ENCODE data around the gene DDI2.

Gene DDI2

GRCh38 chr1:15623435-15623834, 6.2 kb downstream of the DDI2 start:
- Histone ChIP-seq H4K20me1 (ENCODE audit: low read depth, low read length) (peaks cover 26% of the 10 kb centered on the region; the same call in 1 of the 2 replicates), H3K4me2 (ENCODE audit: low read depth, low read length, poor library complexity, severe bottlenecking) (no peak overlapping the region)

GRCh38 chr1:15624133-15624714, 7.0 kb downstream of the DDI2 start:
- H2AFZ ChIP-seq (ENCODE audit: low read depth, low read length, severe bottlenecking), result no peak overlapping the region
- peaks cover 92% of the 10 kb centered on the region for H3K79me2 ChIP-seq (ENCODE audit: insufficient read depth, low read length)
- TF ChIP-seq EZH2phosphoT487 (conservative IDR thresholded peaks at IDR 0.05; ENCODE audit: low read length) (no peak), CTCF (IDR thresholded peaks at IDR 0.05; ENCODE audit: insufficient read depth, low read length, poor library complexity, severe bottlenecking) (no peak)
- H3K9me3 ChIP-seq (ENCODE audit: insufficient read depth, low read length), result no peaks in the 10 kb centered on the region
- no peak overlapping the region for H3K4me3 ChIP-seq (ENCODE audit: insufficient read depth, low read length, poor library complexity, severe bottlenecking)
- H3K4me2 ChIP-seq (ENCODE audit: low read depth, low read length, poor library complexity, severe bottlenecking), result no peak overlapping the region
- H4K20me1 ChIP-seq (ENCODE audit: low read depth, low read length), result peaks cover 26% of the 10 kb centered on the region; the same call in 1 of the 2 replicates
- no peaks in the 10 kb centered on the region for H3K9me2 ChIP-seq (replicated peaks; ENCODE audit: insufficient read depth, low read length)
- no peak overlapping the region for H3K9ac ChIP-seq (ENCODE audit: low read length)
- no peak overlapping the region for H3K27ac ChIP-seq (ENCODE audit: low read depth, low read length)
- peaks cover 14% of the 10 kb centered on the region; the same call in 1 of the 2 replicates for H3K36me3 ChIP-seq (ENCODE audit: low read length)
- no peaks in the 10 kb centered on the region for H3K27me3 ChIP-seq (ENCODE audit: low read length)
- peaks cover 7% of the 10 kb centered on the region; the same call in 1 of the 2 replicates for H3F3A ChIP-seq (ENCODE audit: insufficient read depth)

More at GRCh38 chr1:15623435-15623834, 6.2 kb downstream of the DDI2 start:
- H3K4me3 ChIP-seq (ENCODE audit: insufficient read depth, low read length, poor library complexity, severe bottlenecking), result no peak overlapping the region
- H2AFZ ChIP-seq (ENCODE audit: low read depth, low read length, severe bottlenecking), result no peak overlapping the region
- no peaks in the 10 kb centered on the region for H3K9me2 ChIP-seq (replicated peaks; ENCODE audit: insufficient read depth, low read length)
- no peak for TF ChIP-seq EZH2phosphoT487 (conservative IDR thresholded peaks at IDR 0.05; ENCODE audit: low read length)
- TF ChIP-seq CTCF (IDR thresholded peaks at IDR 0.05; ENCODE audit: insufficient read depth, low read length, poor library complexity, severe bottlenecking), result no peak
- H3F3A ChIP-seq (ENCODE audit: insufficient read depth), result peaks cover 10% of the 10 kb centered on the region
- H3K79me2 ChIP-seq (ENCODE audit: insufficient read depth, low read length), result peaks cover 98% of the 10 kb centered on the region
- peaks cover 13% of the 10 kb centered on the region; the same call in 1 of the 2 replicates for H3K36me3 ChIP-seq (ENCODE audit: low read length)
- no peak overlapping the region for H3K27ac ChIP-seq (ENCODE audit: low read depth, low read length)
- no peaks in the 10 kb centered on the region for H3K9me3 ChIP-seq (ENCODE audit: insufficient read depth, low read length)
- H3K9ac ChIP-seq (ENCODE audit: low read length), result no peak overlapping the region
- no peaks in the 10 kb centered on the region for H3K27me3 ChIP-seq (ENCODE audit: low read length)

GRCh38 chr1:15625056-15625917, 8.0 kb downstream of the DDI2 start:
- Histone ChIP-seq H3K79me2 (ENCODE audit: insufficient read depth, low read length) (peaks cover 82% of the 10 kb centered on the region), H3F3A (ENCODE audit: insufficient read depth) (peaks cover 7% of the 10 kb centered on the region; the same call in 1 of the 2 replicates), H3K4me3 (ENCODE audit: insufficient read depth, low read length, poor library complexity, severe bottlenecking) (no peak overlapping the region), H3K9me2 (replicated peaks; ENCODE audit: insufficient read depth, low read length) (no peaks in the 10 kb centered on the region), H3K36me3 (ENCODE audit: low read length) (peaks cover 14% of the 10 kb centered on the region; the same call in 1 of the 2 replicates), H2AFZ (ENCODE audit: low read depth, low read length, severe bottlenecking) (no peak overlapping the region), H4K20me1 (ENCODE audit: low read depth, low read length) (peaks cover 26% of the 10 kb centered on the region; the same call in 1 of the 2 replicates), H3K9ac (ENCODE audit: low read length) (no peak overlapping the region), H3K27me3 (ENCODE audit: low read length) (no peaks in the 10 kb centered on the region), H3K4me2 (ENCODE audit: low read depth, low read length, poor library complexity, severe bottlenecking) (no peak overlapping the region), H3K27ac (ENCODE audit: low read depth, low read length) (no peak overlapping the region), H3K9me3 (ENCODE audit: insufficient read depth, low read length) (no peaks in the 10 kb centered on the region)
- TF ChIP-seq EZH2phosphoT487 (conservative IDR thresholded peaks at IDR 0.05; ENCODE audit: low read length) (no peak), CTCF (IDR thresholded peaks at IDR 0.05; ENCODE audit: insufficient read depth, low read length, poor library complexity, severe bottlenecking) (no peak)

Measured in SU-DHL-6 (cell line).